WTC11 (cell line): ENCODE measurements around the gene CFDP1. TPM values are rescaled to one million over a fixed set of nuclear protein-coding genes. Genes with fewer than 3 reads are reported as not detected.

Source experiments
- ATAC-seq: fragments of 200-7000 bp; cut with Tn5 transposase; 2 replicates; pipeline ENCODE4 v1.10.0; 2021; ENCODE audit warnings: mild to moderate bottlenecking, moderate library complexity
- CTCF ChIA-PET: fragments of 300-600 bp; sonication (Branson Sonifier 250); formaldehyde crosslinking; loops from one replicate; lab custom pipeline; 2021; ENCODE audit warnings: antibody characterized with exemption; lab: Charles Lee
- POLR2A ChIA-PET: fragments of 350-600 bp; sonication (Branson Sonifier 250); formaldehyde crosslinking; loops from one replicate; lab custom pipeline; 2021; ENCODE audit warnings: antibody characterized with exemption; lab: Charles Lee
- DNase-seq: peaks from one replicate; pipeline ENCODE4 v3.0.0; 2021; ENCODE audit warnings: low spot score
- H3K27ac Mint-ChIP-seq: 2 replicates; pipeline ENCODE4 v1.8.0; 2021; ENCODE audit warnings: mixed read lengths
- H3K27me3 Mint-ChIP-seq: 2 replicates; pipeline ENCODE4 v1.8.0; 2021; ENCODE audit warnings: low read depth, mild to moderate bottlenecking, moderate library complexity, mixed read lengths
- H3K36me3 Mint-ChIP-seq: 2 replicates; pipeline ENCODE4 v1.8.0; 2021; ENCODE audit warnings: mixed read lengths
- H3K4me1 Mint-ChIP-seq: 2 replicates; pipeline ENCODE4 v1.8.0; 2022; ENCODE audit warnings: mixed read lengths
- H3K4me3 Mint-ChIP-seq: 2 replicates; pipeline ENCODE4 v1.8.0; 2021; ENCODE audit warnings: mild to moderate bottlenecking, moderate library complexity, mixed read lengths
- H3K9me3 Mint-ChIP-seq: 2 replicates; pipeline ENCODE4 v1.8.0; 2021; ENCODE audit warnings: mixed read lengths
- ATF2 ChIP-seq: sonication (generic); formaldehyde crosslinking; IDR thresholded peaks from 2 replicates; pipeline ENCODE4 v1.8.1; 2022; ENCODE audit warnings: low read depth, missing genetic modification reagents, borderline replicate concordance
- CREB1 ChIP-seq: sonication (generic); formaldehyde crosslinking; IDR thresholded peaks from 2 replicates; pipeline ENCODE4 v1.8.0; 2023; ENCODE audit warnings: mild to moderate bottlenecking, missing genetic modification reagents
- FOXJ3 ChIP-seq: sonication (generic); formaldehyde crosslinking; IDR thresholded peaks from 2 replicates; pipeline ENCODE4 v1.9.0; 2021; ENCODE audit warnings: missing genetic modification reagents, mild to moderate bottlenecking, borderline replicate concordance
- IRF1 ChIP-seq: sonication (generic); formaldehyde crosslinking; IDR thresholded peaks from 2 replicates; pipeline ENCODE4 v1.8.0; 2023; ENCODE audit warnings: missing genetic modification reagents
- NFE2L1 ChIP-seq: sonication (generic); formaldehyde crosslinking; IDR thresholded peaks from 2 replicates; pipeline ENCODE4 v1.8.1; 2023; ENCODE audit warnings: missing genetic modification reagents
- NR3C1 ChIP-seq: sonication (generic); formaldehyde crosslinking; conservative IDR thresholded peaks from 2 replicates; pipeline ENCODE4 v1.8.1; 2023; ENCODE audit warnings: low read depth, mild to moderate bottlenecking, missing genetic modification reagents
- TEAD4 ChIP-seq: sonication (generic); formaldehyde crosslinking; IDR thresholded peaks from 2 replicates; pipeline ENCODE4 v1.8.0; 2022; ENCODE audit warnings: mild to moderate bottlenecking, missing genetic modification reagents
- TP53 ChIP-seq: sonication (generic); formaldehyde crosslinking; IDR thresholded peaks from 2 replicates; pipeline ENCODE4 v1.8.1; 2023; ENCODE audit warnings: mild to moderate bottlenecking, missing genetic modification reagents
- USF1 ChIP-seq: sonication (generic); formaldehyde crosslinking; IDR thresholded peaks from 2 replicates; pipeline ENCODE4 v1.8.0; 2022; ENCODE audit warnings: mild to moderate bottlenecking, missing genetic modification reagents
- USF2 ChIP-seq: sonication (generic); formaldehyde crosslinking; IDR thresholded peaks from 2 replicates; pipeline ENCODE4 v1.8.1; 2023; ENCODE audit warnings: mild to moderate bottlenecking, missing genetic modification reagents, moderate library complexity
- ZBTB21 ChIP-seq: sonication (generic); formaldehyde crosslinking; IDR thresholded peaks from 2 replicates; pipeline ENCODE4 v1.8.1; 2023; ENCODE audit warnings: mild to moderate bottlenecking, missing genetic modification reagents, borderline replicate concordance
- ZNF219 ChIP-seq: sonication (generic); formaldehyde crosslinking; IDR thresholded peaks from 2 replicates; pipeline ENCODE4 v1.8.0; 2023; ENCODE audit warnings: missing genetic modification reagents, mild to moderate bottlenecking, borderline replicate concordance
- ZNF232 ChIP-seq: sonication (generic); formaldehyde crosslinking; IDR thresholded peaks from 2 replicates; pipeline ENCODE4 v1.8.0; 2022; ENCODE audit warnings: mild to moderate bottlenecking, missing genetic modification reagents
- ZNF263 ChIP-seq: sonication (generic); formaldehyde crosslinking; IDR thresholded peaks from 2 replicates; pipeline ENCODE4 v1.8.1; 2022; ENCODE audit warnings: low read depth, mild to moderate bottlenecking, moderate library complexity, missing genetic modification reagents
- ZNF281 ChIP-seq: sonication (generic); formaldehyde crosslinking; IDR thresholded peaks from 2 replicates; pipeline ENCODE4 v1.8.0; 2023; ENCODE audit warnings: mild to moderate bottlenecking, missing genetic modification reagents
- ZNF423 ChIP-seq: fragments of 250-450 bp; sonication (Bioruptor Pico); IDR thresholded peaks from 2 replicates; pipeline ENCODE4 v2.1.2; 2022; ENCODE audit warnings: mild to moderate bottlenecking, moderate library complexity
- total RNA-seq: library from RNA; stranded (reverse); gene quantifications from 3 replicates; pipeline ENCODE4 v1.2.3, GENCODE V29; 2021
- TF ChIP-seq, protein P1 (sequence below): fragments of 250-450 bp; sonication (Bioruptor Pico); conservative IDR thresholded peaks from 2 replicates; pipeline ENCODE4 v1.9.0; 2021; ENCODE audit warnings: mild to moderate bottlenecking
- TF ChIP-seq, protein P2 (sequence below): sonication (generic); formaldehyde crosslinking; IDR thresholded peaks from 2 replicates; pipeline ENCODE4 v1.8.1; 2022; ENCODE audit warnings: missing genetic modification reagents, borderline replicate concordance
- TF ChIP-seq, protein P3 (sequence below): sonication (generic); formaldehyde crosslinking; IDR thresholded peaks from 2 replicates; pipeline ENCODE4 v1.8.0; 2023; ENCODE audit warnings: missing genetic modification reagents, mild to moderate bottlenecking, borderline replicate concordance

Gene CFDP1
- total RNA-seq, 1 experiment from 2014 or later = 79.2 TPM

DNA sequence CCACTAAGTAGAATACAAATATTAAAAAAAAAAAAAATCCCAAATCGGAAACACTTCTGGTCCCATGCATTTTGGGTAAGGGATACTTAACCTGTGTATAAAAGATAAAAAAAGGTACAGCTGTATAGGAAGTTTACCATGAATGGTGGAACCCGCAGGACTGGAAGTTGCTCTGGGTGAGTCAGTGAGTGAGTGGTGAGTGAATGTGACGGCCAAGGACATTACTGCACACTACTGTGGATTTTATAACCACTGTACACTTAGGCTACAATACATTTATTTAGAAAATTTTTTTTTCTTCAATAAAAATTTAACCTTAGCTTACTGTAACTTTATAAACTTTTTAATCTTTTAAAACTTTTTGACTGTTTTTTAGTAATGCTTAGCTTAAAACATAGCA, 110.6 kb downstream of the CFDP1 start:
- H3K27ac Mint-ChIP-seq = no peak overlapping the region
- peaks cover 17% of the 10 kb centered on the region for H3K4me1 Mint-ChIP-seq
- H3K36me3 Mint-ChIP-seq = peaks cover 4% of the 10 kb centered on the region; the same call in 1 of the 2 replicates
- CTCF ChIA-PET = interaction anchor here (1.2 kb wide), 2 partner anchors 89 to 124 kb away, joined by 3 to 5 read pairs; no protein-coding TSS in a partner anchor
- no peaks in the 10 kb centered on the region for H3K9me3 Mint-ChIP-seq
- TF ChIP-seq USF2 (CRISPR knock-in tag) (no peak), NFE2L1 (no peak), ZNF263 (CRISPR knock-in tag) (no peak), TEAD4 (CRISPR knock-in tag) (no peak), NR3C1 (CRISPR knock-in tag) (no peak), ZNF423 (no peak), ZBTB21 (CRISPR knock-in tag) (no peak), USF1 (CRISPR knock-in tag) (no peak), ZNF219 (CRISPR knock-in tag) (no peak), CREB1 (CRISPR knock-in tag) (no peak)
- TF ChIP-seq, protein P1, sequence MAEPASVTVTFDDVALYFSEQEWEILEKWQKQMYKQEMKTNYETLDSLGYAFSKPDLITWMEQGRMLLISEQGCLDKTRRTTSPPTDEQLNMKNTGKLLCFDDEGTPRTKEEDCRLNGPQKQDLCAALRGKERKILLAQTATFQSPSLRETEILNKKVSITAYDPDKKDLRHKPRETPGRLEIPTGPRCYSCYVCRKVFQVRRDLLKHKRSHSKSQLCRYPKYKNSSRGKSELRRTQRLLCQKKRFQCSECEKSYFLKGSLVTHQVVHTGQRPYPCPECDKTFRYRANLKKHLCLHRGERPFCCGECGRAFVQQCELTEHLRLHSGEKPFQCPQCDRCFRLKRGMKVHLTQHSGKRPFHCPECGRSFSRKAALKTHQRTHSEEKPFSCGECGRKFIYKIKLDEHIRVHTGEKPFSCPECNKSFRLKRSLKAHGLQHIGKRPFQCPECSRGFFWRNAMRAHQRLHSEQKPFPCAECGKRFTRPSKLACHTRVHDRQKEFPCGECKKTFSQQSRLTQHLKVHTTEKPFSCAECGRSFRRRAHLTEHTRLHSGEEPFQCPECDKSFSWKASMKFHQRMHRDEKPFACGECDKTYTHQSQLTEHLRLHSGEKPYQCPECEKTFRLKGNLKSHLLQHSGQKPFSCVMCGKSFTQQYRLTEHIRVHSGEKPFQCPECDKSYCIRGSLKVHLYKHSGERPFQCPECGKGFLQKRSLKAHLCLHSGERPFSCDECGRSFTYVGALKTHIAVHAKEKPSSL (CRISPR knock-in tag) = no peak
- no peaks in the 10 kb centered on the region for H3K27me3 Mint-ChIP-seq
- DNase-seq = no peak
- POLR2A ChIA-PET = no interaction called here
- H3K4me3 Mint-ChIP-seq = no peak overlapping the region
- no peak for ATAC-seq

- Mint-ChIP-seq H3K36me3 (no peaks in the 10 kb centered on the region), H3K27me3 (no peaks in the 10 kb centered on the region), H3K4me3 (no peak overlapping the region), H3K4me1 (peaks cover 15% of the 10 kb centered on the region), H3K27ac (peak overlapping the region; percentile 55; the same call in 1 of the 2 replicates), H3K9me3 (no peaks in the 10 kb centered on the region)
- ChIA-PET POLR2A (interaction anchor here (0.6 kb wide), 1 partner anchor 10 kb away, joined by 3 read pairs; no protein-coding TSS in a partner anchor), CTCF (interaction anchor here (1.0 to 1.5 kb wide), 3 partner anchors 8 to 87 kb away, joined by 3 to 5 read pairs (median 4); no protein-coding TSS in a partner anchor)
- ATAC-seq (peak; percentile 32; the same call in 1 of the 2 replicates), DNase-seq (no peak)
- TF ChIP-seq, protein P2, sequence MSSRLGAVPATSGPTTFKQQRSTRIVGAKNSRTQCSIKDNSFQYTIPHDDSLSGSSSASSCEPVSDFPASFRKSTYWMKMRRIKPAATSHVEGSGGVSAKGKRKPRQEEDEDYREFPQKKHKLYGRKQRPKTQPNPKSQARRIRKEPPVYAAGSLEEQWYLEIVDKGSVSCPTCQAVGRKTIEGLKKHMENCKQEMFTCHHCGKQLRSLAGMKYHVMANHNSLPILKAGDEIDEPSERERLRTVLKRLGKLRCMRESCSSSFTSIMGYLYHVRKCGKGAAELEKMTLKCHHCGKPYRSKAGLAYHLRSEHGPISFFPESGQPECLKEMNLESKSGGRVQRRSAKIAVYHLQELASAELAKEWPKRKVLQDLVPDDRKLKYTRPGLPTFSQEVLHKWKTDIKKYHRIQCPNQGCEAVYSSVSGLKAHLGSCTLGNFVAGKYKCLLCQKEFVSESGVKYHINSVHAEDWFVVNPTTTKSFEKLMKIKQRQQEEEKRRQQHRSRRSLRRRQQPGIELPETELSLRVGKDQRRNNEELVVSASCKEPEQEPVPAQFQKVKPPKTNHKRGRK (CRISPR knock-in tag) = no peak
- no peak for TF ChIP-seq TP53
- no peak for TF ChIP-seq ZNF281
- no peak for TF ChIP-seq ATF2
- no peak for TF ChIP-seq IRF1
- TF ChIP-seq FOXJ3 (CRISPR knock-in tag) = no peak
- no peak for TF ChIP-seq ZNF232 (CRISPR knock-in tag)
- TF ChIP-seq, protein P3, sequence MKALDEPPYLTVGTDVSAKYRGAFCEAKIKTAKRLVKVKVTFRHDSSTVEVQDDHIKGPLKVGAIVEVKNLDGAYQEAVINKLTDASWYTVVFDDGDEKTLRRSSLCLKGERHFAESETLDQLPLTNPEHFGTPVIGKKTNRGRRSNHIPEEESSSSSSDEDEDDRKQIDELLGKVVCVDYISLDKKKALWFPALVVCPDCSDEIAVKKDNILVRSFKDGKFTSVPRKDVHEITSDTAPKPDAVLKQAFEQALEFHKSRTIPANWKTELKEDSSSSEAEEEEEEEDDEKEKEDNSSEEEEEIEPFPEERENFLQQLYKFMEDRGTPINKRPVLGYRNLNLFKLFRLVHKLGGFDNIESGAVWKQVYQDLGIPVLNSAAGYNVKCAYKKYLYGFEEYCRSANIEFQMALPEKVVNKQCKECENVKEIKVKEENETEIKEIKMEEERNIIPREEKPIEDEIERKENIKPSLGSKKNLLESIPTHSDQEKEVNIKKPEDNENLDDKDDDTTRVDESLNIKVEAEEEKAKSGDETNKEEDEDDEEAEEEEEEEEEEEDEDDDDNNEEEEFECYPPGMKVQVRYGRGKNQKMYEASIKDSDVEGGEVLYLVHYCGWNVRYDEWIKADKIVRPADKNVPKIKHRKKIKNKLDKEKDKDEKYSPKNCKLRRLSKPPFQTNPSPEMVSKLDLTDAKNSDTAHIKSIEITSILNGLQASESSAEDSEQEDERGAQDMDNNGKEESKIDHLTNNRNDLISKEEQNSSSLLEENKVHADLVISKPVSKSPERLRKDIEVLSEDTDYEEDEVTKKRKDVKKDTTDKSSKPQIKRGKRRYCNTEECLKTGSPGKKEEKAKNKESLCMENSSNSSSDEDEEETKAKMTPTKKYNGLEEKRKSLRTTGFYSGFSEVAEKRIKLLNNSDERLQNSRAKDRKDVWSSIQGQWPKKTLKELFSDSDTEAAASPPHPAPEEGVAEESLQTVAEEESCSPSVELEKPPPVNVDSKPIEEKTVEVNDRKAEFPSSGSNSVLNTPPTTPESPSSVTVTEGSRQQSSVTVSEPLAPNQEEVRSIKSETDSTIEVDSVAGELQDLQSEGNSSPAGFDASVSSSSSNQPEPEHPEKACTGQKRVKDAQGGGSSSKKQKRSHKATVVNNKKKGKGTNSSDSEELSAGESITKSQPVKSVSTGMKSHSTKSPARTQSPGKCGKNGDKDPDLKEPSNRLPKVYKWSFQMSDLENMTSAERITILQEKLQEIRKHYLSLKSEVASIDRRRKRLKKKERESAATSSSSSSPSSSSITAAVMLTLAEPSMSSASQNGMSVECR = no peak
These were observed 112.9 kb downstream of the CFDP1 start for GRCh38 chr16:75320435-75320834.
